Caki2 (cell line): ENCODE results near the gene PVALEF. TPM values are rescaled to one million over a fixed set of nuclear protein-coding genes. Genes with fewer than 3 reads are reported as not detected.

Experiments
- DNase-seq: peaks from one replicate; pipeline ENCODE4 v3.0.0-alpha.2; 2015; ENCODE audit warnings: low read depth
- in situ Hi-C: cut with HindIII; loops from 2 replicates; pipeline ENCODE4 v1.10.0; 2016; ENCODE audit warnings: low sequenced_read_pairs, low pct_unique_long_range_greater_than_20kb, mixed read lengths
- total RNA-seq: library from RNA; depleted of rRNA; stranded (reverse); fragments of >200 nt; shearing (Covaris generic); gene quantifications from 2 replicates; pipeline ENCODE4 v1.2.3, GENCODE V29; 2014; ENCODE audit warnings: low replicate concordance

PVALEF gene
- total RNA-seq, 1 experiment from 2014 or later = not detected

DNA sequence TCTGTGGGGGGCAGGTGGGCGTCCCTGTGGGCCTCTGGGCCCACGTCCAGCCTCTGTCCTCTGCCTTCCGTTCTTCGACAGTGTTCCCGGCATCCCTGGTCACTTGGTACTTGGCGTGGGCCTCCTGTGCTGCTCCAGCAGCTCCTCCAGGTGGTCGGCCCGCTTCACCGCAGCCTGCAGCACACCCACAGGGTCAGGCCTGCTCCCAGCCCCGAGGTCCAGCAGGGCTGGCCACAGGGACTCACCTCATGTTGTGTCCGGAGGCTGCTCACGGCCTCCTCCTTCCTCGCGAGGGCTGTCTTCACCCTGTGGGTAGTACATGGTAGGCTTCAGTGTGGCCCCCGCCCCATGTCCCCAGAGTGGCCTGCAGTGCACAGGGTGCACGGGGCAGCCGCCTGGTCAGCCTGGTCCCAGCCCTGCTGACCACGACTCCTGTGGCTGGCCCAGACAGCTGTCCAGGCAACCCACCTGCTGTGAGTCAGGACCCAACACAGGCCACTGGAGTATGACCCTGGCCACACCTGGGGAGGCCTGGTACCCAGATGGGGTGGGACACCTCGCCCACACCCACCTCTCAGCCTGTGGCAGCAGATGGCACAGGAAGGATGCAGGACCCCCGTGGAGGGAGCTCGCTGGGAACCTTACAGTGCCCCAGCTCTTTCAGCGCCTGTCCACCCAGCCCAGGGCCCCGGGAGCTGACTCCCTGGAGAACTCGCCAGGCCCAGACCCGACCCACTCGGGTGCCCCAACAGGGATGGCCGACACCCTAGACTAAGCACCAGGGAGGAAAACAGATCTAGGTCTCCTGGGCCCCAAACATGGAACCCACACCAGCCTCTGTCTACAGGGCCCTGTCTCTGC is 24.6 kb downstream of the PVALEF start:
- DNase-seq = no peak
- in situ Hi-C loops = no loop called here

DNA sequence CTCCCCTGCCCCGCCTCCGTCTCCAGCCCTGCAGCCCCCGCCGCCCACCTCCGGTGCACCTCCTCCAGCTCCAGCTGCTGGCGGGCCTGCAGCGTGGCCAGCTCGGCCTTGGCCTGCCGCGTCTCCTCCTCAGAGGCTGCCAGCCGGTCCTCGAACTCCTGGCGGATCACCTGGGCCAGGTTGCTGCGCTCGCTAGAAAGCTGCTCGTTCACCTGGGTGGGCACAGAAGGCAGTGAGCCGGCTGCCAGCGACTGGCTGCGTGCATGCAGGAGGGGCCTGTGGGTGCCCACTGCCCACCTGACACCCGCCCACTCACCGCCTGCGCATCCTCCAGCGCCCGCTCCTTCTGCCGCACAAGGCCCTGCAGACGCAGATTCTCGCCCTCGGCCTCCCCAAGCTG is 25.3 kb downstream of the PVALEF start:
- in situ Hi-C loops = no loop called here
- no peak for DNase-seq

DNA sequence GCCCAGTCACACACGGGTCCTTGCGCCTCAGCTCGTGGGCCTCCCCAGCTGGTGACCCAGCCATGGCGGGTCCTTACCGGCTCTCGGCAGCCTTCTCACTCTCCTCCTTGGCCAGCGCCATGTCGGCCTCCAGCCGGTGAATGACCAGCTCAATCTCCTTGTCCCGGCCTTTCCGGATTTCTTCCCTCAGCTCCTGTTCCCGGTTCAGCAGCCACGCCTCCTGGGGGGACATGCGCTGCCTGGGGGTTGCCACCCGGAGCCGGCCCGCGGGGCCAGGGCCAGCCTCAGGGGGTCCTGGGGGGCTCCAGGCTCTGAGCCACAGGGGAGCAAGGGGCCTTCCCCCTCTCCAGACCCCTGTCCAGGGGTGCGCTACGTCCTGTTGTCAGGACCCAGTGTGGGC is 25.8 kb downstream of the PVALEF start:
- no peak for DNase-seq
- in situ Hi-C loops = no loop called here

DNA sequence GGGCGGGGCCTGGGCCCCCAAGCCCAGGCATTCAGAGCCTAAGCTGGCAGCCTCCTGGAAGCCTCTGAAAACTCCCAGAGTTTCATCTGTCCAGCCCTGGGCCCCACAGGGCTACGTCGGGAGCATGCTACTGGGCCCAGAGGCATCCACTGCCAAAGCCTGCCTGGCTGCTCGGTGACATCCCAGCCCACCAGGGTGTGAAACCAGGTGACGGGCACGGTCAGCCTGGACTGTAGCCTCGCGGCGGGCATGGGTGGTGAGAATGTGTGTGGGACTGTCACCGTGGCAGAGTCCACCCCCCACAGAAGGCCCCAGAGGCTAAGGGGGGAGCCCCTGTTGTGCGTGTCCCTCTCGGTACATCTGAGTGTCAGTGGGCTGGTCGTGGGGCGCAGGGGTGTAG is 26.3 kb downstream of the PVALEF start:
- no peak for DNase-seq

DNA sequence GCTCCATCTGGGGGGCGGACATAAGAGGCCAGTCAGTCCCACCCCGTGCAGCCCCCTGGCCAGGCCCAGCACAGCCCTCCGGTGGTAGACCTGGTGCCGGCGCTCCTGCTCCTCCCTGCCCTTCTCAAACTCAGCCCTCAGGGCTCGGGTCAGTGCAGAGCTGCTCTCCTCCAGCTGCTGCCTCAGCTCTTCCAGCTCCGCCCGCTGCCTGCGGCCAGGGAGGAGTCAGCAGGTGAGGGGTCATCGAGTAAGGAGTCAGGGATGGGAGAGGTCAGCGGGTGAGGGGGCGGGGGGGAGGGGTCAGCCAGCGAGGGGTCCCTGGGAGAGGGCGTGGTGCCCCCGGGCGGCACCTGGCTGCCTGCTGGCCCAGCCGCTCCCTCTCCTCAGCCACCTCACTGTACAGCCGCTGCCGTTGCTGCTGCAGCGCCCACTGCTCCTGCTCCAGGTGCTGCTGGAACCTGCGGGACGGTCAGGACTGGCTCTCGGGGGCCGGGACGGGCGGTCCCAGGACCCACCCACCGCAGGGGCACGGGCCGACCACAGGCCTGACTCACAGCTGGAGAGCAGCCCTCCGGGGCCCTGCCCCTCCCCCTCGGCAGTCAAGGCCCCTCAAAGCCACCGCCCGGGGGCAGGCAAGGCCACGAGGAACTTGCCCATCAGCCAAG is 27.2 kb downstream of the PVALEF start:
- no peak for DNase-seq
- in situ Hi-C loops = no loop called here

More for the DNA sequence above, 26.3 kb downstream of the PVALEF start:
- in situ Hi-C loops = no loop called here

DNA sequence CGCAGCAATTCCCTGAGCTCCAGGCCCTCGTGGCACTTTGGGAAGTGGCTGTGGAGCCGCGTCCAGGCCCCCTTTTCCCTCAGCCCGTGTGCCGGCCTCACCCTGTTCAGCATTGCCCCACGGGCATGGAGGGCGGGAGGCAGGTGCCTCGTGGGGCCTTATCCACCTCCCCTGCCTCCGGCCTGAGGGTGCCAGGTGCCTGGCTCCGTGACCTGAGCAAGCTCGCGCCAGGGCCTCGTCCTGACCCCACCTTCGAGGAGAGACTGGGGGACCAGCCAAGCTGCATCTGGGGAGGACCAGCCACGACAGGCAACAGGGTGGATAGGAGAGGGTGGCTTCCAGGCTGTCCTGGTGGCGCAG is 27.7 kb downstream of the PVALEF start:
- in situ Hi-C loops = no loop called here
- DNase-seq = no peak

DNA sequence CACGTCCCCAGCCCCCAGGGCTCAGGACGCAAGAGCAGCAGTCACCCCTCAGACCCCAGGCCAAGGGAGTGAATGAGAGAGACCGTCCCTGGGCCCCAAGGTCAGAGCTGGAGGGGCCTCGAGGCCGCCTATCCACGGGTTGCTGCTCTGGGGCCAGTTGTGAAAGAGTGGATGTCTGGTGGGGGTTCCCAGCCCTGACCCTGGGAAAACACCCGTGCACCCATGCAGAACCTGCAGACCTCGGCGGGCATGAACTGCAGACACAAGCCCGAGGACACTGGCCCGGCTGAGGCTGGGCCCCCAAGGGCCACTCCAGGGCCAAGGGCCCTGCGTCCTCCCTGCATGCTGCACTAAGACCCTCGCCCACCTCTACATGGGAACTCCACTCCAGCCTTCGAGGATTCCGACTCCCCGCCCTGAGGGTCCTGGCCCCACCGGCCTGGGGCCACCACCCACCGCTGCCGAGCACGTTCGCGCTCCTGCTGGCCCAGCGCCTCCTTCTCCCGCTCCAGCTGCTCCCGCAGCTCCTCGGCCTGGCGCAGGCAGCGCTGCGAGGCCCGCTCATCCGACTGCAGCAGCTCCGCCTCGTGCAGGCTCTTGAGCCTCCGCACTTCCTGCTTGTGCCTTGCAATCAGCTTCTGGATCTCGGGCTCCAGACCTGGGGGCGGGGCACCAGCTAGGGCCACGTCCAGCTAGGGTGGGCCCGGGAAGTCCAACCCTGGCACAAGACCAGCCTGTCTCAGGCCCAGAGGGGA is 28.3 kb downstream of the PVALEF start:
- DNase-seq = no peak
- in situ Hi-C loops = no loop called here

DNA sequence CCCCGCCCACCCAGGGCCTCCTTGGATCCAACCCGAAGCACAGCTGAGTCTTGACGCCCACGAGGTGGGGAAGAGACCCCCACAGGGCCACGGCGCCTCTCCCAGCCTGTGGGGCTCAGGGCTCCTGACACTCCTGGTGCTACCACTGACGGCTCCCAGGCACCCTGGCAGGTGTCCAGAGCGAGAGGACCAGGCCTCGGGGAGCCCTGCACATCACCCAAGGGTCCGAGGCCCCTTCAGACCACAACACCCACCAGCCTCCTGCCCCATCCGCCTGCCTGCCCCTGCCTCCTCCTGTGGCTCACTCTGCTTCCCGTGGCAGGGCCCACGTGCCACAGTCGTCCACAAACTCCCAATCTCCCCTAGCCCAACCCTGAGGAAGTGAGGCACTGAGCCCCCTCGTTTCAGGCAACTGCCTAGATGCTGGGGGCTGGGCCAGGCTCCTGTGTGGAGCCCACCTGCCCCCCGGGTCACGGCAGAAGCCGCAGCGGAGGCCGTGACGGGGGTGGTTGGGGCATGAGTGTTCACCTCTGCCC is 29.0 kb downstream of the PVALEF start:
- in situ Hi-C loops = no loop called here
- DNase-seq = no peak

DNA sequence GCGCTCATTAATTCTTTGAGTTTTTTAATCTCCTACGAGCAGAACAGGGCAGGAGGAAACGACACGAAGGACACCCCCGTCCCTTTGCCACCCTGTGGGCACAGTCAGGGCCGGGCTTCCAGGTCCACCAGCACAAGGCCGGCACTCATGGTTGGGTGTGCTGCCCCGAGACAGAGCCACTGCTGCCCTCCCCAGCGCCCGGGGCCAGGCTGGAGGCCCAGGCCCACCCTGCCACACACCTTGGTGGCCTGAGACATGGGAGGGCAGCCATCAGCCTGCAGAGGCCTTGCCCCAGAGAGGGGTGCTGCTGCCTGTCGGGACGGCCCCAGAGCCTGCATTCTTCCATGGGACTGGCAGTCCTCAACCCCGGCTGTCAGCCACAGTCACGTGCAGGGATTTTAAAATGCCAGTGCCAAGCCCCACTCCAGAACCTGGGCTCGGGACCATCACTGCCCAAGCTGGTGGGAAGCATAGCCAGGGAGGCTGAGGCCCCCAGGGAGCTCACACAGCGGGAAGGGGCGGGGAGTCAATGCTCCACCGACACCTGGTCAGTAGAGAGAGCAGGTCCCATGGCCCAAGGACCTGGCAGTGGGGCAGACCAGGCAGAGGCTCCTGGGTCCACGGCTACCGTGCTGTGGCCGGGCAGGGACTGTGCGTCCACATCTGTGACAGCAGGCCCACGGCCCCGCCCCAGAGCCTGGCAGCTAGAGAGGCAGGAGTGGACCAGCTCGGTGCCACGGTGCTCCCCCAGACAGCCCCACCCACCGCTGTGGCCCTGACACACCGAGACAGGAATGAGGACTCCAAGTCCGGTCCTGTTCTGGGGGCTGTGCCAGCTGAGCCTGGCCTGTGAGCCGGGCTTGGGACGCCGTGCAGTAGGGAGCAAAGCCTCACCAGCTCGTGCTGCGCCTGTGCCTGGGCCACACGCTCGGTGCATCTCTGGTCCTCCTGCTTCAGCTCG is 29.9 kb downstream of the PVALEF start:
- DNase-seq = no peak
- in situ Hi-C loops = no loop called here

DNA sequence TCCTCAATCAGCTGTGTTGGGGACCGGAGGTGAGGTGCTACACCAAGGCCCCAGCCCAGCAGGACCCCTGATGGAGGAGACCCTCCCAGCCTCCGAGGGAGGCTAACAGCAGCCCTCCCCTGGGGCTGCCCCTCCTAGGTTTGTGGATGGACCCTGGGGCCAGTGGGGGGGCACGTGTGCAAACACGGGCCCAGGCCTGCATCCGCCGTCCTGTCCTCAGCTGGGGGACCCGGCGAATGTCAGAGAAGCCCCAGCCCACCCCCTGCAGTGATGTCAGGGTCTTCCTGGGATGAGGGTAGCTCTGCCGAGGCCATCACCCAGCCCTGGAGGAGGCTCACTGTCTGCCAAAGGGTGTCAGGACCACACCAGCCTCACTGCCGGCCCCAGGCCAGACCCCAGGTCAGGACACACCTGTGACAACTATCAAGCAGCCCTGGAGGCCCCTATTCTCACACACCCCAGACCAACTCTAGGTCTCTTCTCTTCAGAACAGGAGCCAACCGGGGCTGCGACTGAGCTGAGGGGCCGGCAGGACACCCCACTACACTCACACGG is 30.7 kb downstream of the PVALEF start:
- no peak for DNase-seq
- in situ Hi-C loops = no loop called here

DNA sequence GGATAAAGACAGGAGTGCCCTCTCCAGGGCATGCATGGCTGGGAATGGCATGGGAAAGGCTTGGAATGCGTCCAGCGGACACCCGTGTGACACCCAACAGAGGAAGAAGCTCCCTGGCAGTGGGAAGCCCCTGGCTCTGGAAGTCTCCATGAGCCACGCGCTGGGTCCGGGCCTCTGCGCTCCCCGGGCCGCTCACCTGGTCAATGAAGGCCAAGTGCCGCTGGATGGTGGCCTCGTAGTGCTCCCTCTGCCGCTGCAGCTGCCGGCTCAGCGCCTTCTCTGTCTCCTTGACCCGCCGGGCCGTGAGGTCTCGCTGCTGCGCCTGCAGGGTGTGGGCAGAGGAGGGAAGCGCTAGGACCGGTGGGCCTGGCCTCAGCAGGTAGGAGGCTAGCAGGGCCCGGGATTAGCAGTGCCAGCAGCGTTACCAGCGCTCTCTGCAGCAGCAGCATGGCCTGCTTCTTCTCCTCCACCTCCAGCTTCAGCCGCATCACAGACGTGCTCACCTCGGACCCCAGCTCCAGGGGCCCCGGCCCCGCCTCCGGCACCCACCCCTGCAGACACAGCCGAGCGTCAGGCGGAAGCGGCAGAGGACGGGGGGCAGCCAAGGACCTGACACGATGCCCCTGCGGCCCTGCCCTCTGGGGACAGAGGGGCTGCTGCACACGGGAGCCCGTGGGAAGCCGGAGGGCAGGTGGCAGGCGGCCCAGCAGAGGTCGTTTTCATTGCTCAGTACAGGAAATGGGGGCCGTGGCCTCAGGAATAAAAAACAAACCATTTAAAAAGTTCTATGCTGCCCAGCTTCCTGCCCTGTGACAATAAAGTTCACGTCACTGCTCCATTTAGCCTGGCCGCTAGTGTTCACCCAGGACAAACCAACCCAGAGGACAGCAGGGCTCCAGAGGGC is 31.4 kb downstream of the PVALEF start:
- in situ Hi-C loops = no loop called here

DNA sequence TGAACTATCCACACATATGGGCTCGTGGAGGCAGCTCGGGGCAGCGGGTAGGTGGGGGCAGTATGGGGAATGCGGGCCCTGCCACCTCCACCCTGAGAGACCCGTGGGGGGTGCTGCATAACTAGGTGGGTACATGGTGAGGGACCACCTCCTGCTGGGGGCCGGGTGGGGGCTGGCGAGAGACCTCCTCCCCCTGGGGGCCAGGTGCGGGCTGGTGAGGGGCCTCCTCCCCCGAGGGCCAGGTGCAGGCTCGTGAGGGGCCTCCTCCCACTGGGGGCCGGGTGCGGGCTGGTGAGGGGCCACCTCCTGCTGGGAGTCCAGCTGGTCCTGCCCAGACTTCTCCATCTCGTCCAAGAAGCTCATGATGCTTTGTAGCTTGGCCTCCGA is 32.1 kb downstream of the PVALEF start:
- in situ Hi-C loops = no loop called here
- no peak for DNase-seq

More for the DNA sequence above, 31.4 kb downstream of the PVALEF start:
- DNase-seq = no peak

DNA sequence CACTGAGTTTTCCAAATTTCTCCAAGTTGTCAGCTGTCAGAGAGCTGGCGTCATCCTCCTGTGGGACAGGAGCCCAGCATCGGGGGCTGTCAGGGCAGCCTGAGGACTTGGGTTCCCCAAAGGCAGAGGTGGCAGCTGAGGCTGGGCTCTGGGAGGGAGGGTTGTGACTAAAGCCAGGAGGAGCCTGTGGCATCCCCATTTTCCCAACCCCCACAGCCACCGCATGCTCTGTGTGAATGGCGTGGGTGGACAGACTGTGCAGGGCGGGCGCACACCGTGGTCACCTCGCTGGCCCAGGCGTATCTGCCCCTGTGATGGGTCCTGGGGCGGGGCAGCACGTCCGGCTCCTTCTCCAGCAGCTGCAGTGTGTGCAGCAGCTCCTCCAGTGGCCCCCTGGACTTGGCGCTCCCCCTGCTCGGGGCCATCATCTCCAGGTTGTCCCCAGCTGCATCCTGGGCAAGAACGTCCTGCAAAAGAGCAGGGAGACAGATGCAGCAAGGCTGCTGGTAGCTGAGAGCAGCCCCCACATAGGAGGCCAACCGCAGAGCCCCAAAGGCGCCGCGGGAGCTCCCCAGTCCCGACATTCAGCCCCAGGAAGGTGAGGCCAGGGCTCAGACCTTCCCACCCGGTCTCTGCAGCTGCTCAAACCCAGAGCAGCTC is 32.7 kb downstream of the PVALEF start:
- no peak for DNase-seq
- in situ Hi-C loops = no loop called here

DNA sequence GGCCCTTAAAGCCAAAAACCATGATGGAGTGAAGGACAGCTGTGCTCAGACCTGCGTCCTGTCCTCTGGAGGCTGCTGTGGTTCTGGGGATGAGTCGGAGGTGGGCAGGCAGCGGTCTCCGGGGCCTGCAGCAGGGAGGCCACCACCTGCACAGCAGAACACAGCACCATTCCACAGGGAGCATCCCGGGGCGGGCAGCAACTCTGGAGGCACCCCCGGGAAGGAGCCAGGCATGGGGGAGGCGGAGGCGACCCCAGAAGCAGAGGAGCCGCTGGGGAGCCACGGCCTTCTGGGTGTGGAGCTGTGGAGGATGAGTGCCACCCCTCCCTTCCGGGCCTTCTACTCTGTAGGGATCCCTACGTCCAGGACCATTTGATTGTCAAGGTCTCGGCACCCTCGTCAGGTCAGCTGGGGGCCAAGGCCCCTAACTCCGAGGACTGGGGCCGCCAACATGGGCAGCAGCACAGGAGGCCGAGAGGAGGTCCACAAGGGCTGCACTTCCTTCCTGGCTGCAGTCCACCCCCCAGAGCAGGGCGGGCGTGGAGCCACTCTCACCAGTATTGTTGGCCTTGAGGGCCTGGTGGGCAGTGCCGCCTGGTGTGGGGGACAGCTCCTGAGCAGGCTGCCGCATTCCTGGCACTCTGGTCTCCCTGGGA is 33.6 kb downstream of the PVALEF start:
- DNase-seq = no peak
- in situ Hi-C loops = no loop called here

DNA sequence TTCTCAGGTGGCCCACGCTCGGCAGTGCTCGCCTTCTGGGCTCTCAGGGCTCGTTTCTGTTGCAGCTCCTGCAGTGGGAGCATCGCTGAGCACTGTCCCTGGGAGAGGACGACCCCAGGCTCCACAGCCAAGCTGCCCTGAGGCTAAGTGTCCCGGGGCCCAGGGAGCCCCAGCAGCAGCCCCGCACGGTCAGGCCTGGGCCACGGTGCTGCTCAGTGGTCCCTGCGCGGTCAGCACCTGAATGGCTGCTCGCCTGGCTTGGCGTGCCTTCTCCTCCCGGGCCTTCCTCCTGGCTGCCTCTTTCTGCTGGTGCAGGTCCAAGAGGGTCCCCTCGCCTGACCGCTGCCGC is 34.1 kb downstream of the PVALEF start:
- DNase-seq = no peak
- in situ Hi-C loops = no loop called here

DNA sequence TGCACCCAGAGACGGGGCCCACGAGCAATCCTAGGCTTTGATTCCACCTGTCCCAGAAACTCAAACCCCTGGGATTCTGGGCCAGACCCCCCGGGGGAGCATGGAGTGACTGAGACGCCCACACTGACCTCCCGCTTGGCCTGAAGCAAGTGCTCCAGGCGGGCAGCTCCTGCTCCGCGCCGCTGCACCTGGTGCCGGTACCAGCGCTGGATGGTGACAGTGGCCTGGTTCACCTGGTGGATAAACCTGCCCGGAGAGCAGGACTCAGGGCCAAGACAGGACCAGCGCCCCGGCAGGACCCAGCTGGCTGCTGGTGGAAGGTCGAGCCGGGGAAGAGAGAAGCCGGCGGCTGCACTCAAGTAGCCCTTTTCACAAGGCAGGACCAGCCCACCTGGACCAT is 34.9 kb downstream of the PVALEF start:
- in situ Hi-C loops = no loop called here
- no peak for DNase-seq
